ENCODE measurements around the gene NTF3.

NTF3 gene

GRCh38 chr12:5518584-5519365, 86.9 kb downstream of the NTF3 start:
- TF ChIP-seq, protein P1, sequence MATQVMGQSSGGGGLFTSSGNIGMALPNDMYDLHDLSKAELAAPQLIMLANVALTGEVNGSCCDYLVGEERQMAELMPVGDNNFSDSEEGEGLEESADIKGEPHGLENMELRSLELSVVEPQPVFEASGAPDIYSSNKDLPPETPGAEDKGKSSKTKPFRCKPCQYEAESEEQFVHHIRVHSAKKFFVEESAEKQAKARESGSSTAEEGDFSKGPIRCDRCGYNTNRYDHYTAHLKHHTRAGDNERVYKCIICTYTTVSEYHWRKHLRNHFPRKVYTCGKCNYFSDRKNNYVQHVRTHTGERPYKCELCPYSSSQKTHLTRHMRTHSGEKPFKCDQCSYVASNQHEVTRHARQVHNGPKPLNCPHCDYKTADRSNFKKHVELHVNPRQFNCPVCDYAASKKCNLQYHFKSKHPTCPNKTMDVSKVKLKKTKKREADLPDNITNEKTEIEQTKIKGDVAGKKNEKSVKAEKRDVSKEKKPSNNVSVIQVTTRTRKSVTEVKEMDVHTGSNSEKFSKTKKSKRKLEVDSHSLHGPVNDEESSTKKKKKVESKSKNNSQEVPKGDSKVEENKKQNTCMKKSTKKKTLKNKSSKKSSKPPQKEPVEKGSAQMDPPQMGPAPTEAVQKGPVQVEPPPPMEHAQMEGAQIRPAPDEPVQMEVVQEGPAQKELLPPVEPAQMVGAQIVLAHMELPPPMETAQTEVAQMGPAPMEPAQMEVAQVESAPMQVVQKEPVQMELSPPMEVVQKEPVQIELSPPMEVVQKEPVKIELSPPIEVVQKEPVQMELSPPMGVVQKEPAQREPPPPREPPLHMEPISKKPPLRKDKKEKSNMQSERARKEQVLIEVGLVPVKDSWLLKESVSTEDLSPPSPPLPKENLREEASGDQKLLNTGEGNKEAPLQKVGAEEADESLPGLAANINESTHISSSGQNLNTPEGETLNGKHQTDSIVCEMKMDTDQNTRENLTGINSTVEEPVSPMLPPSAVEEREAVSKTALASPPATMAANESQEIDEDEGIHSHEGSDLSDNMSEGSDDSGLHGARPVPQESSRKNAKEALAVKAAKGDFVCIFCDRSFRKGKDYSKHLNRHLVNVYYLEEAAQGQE (IDR thresholded peaks at IDR 0.05; ENCODE audit: insufficient read depth in 1 of 2, low read depth in 2 of 2, low read length in 2 of 2): no peak
- TF ChIP-seq POLR2AphosphoS5 (IDR thresholded peaks at IDR 0.05; ENCODE audit: low read depth, low read length): no peak

DNA sequence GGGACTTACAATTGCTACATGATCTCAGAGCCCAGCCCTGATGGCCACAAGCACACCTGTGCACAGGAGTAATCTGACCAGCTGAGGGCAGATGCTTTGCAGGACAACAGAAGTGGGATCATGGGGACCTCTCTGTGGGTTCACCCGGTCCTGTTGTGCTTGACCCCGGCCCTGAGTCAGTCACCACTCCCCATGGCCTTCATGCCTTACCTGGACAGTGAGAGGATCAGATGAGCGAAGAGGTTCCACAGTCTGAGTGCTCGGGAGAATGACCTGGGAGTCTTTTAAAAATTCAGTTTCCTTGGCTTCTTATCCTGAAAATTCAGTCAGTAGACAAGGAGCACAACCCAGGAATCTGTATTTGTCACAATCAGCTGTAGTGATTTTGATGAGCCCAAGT, 88.1 kb downstream of the NTF3 start:
- no peak for TF ChIP-seq TAF1 (IDR thresholded peaks at IDR 0.05; ENCODE audit: borderline replicate concordance, insufficient read depth, low read length)
- TF ChIP-seq, protein P1 (IDR thresholded peaks at IDR 0.05; ENCODE audit: insufficient read depth in 1 of 2, low read depth in 2 of 2, low read length in 2 of 2): no peak
- no peak for TF ChIP-seq FOXP2 (optimal IDR thresholded peaks at IDR 0.05; ENCODE audit: borderline replicate concordance, extremely low read depth, extremely low read length, insufficient read depth)
- no peak for TF ChIP-seq POLR2AphosphoS5 (IDR thresholded peaks at IDR 0.05; ENCODE audit: low read depth, low read length)
- no peak for TF ChIP-seq SIN3A (IDR thresholded peaks at IDR 0.05; ENCODE audit: borderline replicate concordance, insufficient read depth, low read length)

DNA sequence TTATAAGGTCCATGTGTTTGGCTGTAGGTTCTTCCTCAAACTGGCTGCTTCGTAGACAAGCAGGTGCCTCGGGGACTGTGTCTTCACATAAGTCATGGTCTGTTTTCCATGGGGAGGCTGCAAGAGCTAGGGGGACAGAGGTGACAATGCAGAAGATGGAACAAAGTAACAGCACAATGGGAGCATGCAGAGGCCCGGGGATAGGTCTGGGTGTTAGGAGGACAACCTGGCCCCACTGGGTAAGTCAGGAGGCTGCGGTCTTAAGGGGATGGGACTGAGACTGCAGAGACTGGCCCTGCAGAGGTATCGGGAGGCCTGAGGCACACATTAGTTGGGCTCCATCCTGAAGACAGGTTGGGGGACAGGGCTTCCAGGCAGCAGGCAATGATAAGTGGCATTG, 88.9 kb downstream of the NTF3 start:
- TF ChIP-seq, protein P1 (IDR thresholded peaks at IDR 0.05; ENCODE audit: insufficient read depth in 1 of 2, low read depth in 2 of 2, low read length in 2 of 2): no peak
- no peak for TF ChIP-seq TAF1 (IDR thresholded peaks at IDR 0.05; ENCODE audit: borderline replicate concordance, insufficient read depth, low read length)
- no peak for TF ChIP-seq FOXP2 (optimal IDR thresholded peaks at IDR 0.05; ENCODE audit: borderline replicate concordance, extremely low read depth, extremely low read length, insufficient read depth)
- TF ChIP-seq SIN3A (IDR thresholded peaks at IDR 0.05; ENCODE audit: borderline replicate concordance, insufficient read depth, low read length): no peak
- no peak for TF ChIP-seq POLR2AphosphoS5 (IDR thresholded peaks at IDR 0.05; ENCODE audit: low read depth, low read length)

GRCh38 chr12:5521456-5522325, 89.8 kb downstream of the NTF3 start:
- TF ChIP-seq, protein P1 (IDR thresholded peaks at IDR 0.05; ENCODE audit: insufficient read depth in 1 of 2, low read depth in 2 of 2, low read length in 2 of 2): no peak
- TF ChIP-seq POLR2AphosphoS5 (IDR thresholded peaks at IDR 0.05; ENCODE audit: low read depth, low read length) (no peak), TAF1 (IDR thresholded peaks at IDR 0.05; ENCODE audit: borderline replicate concordance, insufficient read depth, low read length) (no peak), FOXP2 (optimal IDR thresholded peaks at IDR 0.05; ENCODE audit: borderline replicate concordance, extremely low read depth, extremely low read length, insufficient read depth) (no peak), SIN3A (IDR thresholded peaks at IDR 0.05; ENCODE audit: borderline replicate concordance, insufficient read depth, low read length) (no peak)

Data from PFSK-1 (cell line).